Activated naive CD8-positive, alpha-beta T cell treated with anti-CD3 and anti-CD28 coated beads, Interleukin-2, amount 50 U/mL, for 16 hours (primary cell): ENCODE data around the gene PNPLA2.

ENCODE experiments used
- DNase-seq: peaks from one replicate; pipeline ENCODE4 v3.0.0-alpha.2; 2020; ENCODE audit warnings: low read depth, low spot score

PNPLA2 gene

DNA sequence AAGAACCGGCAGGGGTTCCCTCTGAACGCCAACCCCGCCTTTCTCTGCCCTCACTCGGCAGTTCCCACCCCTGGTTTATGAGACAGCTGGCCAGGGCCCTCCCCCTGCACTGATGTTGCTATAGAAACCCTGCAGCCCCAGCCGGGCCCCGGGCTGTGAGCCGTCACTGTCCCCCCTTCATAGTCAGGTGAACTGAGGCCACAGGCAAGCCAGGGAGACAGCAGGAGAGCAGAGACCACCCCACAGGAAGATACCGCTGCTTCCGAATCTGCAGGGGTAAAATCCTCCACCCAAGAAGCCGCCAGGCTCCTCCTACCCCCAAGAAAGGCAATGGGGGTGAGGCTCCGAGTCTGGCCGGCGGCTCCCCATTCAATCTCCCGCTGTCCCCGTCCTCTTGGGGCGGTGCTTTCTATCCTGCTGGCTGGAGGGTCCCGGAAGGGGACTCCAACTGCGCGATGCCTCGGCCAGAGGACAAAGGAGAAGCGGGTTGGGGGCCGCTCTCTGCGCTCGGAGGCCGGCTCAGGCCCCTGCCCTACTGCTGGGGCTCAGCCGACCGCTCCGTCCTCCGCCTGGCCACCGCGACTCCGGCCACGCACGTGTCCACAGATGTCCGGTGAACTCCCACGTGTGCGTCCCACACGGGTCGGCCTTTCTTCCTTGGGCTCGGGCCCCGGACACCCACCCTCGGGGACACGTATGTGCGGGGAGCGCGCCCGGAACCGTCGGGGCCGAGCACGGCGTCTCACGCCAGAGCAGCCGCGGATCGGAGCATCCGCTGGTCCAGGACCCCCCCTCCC lies 21.2 kb upstream of the PNPLA2 start:
- DNase-seq = peak; percentile 61

DNA sequence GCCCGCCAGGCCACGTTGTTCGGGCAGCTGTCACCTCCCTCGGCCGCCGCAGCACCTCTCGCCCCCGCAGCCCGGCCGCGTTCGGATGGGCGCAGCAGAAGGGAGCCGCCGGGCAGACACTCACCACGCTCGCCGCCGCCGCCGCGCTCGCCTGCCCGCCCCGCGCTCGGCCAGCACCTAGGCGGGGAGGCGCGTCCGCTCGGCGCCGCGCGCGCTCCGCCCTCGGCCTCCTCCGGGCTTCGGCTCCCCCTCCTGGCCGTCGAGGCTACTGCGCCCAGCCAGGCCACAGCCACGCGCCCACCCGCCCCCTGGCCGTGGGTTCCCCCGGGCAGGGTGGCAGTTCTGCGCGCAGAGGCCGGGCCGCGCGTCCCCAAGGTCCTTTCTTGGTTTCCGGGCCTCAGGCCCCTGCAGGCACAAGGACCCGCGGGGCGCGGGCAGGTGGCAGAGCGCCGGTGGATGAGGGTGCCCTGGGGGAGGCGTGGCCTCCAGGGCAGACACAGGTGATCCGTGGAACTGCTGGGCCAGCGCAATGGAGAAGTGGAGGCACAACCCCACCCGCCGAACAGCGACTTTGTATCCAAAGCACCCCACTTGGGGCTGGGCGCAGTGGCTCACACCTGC lies 20.5 kb upstream of the PNPLA2 start, which contains the start of gene SLC25A22:
SLC25A22 (minus strand) TSS at position 189 of the 621 bp plus-strand sequence. CDS start 3,275 bp downstream, outside the sequence.
- DNase-seq = peak; percentile 67

DNA sequence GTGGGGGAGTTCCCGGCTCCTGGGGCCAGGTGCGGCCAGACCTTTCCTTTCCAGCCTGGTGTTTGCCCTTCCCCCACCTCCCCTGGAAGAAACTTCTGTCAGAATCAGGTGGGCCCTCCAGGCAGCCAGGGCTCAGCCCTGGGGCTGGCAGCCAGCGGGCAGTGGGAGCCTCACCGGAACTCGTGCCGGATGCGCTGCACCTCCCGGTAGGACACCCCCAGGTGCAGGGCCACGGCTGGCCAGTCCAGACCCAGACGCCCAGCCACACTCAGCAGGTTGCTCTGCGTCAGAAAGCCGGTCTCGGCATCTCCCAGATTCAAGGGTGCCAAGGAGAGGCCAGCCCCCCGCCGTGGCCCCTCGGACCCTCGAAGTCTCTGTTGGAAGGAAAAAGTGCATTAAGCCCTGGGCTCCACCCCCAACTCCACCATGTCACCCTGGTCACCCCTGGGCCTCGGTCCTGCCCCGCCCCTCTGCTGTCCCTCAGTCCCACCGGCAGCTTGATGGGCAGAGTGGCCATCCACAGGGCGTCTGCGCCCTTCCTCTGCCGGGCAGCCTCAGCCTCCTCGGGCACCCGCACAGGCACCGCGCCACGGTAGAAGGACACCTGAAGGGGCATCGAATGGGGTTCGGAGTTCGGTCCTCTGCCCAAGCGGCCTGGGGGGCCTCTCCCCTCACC lies 18.9 kb upstream of the PNPLA2 start:
- no peak for DNase-seq

DNA sequence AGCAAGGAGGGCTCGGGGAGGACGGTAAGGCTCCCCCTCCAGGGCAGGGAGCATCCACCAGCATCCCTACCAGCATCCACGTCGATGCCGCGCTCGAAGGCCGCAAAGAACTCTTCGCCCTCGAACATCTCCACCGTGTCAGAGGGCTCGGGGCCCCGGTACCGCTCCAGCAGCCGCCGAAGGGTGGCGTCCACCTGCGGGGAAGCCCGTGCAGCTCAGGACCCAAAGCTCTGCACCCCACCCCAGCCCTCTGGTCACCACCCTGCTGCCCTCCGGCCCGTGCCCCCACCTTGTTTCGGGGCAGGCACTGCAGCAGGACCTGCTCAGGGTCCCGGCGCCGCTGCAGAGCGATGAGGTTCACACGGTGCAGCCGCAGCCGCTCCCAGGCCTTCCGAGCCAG lies 18.2 kb upstream of the PNPLA2 start:
- no peak for DNase-seq

DNA sequence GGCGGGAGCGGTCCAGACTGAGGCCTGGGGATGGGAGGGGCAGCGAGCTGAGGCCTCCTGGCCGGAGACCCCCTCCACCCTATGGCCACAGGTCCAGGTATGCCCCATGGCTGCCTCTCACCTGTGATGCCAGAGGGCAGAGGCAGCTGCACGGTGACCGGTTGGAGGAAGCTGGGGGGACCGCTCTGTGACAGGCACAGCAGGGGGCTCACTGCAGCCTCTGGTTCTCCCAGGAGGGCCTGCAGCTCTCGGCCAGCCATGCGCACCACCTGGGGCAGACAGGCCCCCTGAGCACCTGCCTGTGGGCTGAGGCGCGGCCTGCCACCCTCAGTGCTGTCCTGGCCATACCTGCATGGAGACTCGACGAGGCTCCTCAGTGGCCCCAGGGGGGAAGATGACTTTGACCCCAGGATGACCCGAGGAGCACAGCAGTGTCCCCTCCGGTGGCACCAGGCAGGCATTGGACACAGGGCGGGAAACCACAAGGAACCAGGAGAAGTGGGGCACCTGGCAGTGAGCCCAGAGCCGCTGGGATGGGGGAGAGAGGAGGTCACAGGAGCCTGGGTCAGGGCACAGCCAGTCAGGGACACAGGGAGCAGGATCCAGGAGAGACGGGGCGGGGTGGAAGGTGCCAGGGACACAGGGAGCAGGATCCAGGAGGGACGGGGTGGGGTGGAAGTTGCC lies 17.5 kb upstream of the PNPLA2 start:
- no peak for DNase-seq

DNA sequence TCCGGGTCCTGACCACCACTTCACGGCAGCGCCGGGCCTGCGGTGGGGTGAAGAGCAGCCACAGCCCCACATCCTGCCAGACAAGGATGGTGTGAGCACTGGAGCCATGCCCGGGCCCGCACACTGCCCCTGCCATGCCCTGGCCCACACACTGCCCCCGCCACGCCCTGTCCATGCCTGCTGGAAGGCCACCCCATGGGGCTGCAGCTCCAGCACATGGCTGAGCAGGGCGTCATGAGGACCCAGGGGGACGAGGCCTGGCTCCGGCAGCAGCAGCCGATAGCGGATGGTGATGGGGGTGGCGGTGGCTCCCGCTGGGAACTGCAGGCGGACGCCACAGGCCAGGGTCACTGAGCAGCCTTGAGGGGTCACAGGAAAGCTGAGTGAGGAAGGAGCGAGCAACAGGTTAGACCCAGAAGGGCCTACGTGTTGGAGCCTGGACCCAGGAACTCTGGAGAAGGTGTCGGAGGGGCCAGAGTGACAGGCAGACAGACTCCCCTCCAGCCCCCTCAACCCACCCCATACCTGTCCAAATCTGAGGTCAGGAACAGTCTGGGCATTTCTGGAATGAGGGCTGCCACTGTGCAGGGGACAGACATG lies 16.6 kb upstream of the PNPLA2 start:
- no peak for DNase-seq

DNA sequence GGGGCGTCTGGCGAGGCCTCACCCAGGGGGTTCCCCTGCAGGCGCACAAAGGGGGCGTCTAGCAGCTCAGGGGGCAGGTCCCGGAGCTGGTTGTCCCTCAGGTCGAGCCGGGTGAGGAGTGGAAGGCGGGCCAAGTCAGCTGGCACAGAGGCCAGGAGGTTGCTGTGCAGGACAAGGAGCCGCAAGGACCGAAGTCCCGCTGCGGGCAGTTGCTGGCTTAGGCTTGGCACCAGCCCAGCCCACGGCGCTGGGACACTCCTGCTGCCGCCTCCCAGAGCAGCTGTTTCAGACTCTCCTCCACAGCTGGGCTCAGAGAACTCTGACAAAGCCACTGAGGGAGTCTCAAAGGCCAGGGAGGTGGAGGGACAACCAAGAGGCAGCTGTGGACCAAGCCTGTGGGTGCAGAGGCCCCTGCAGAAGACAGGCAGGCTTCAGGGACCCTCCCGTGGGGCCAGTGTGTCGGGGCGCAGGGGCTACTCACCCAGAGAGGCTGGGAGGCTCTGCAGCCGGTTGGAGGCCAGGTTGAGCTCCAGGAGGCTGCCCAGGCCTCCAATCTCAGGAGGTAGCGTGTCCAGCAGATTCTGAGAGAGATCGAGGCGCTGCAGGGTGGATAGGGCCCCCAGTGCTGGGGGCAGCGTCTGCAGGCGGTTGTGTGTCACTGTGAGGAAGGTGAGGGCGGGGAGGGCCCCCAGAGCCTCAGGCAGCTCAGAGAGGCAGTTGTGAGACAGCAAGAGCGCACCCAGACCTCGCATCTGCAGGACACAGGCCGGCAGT lies 15.8 kb upstream of the PNPLA2 start:
- no peak for DNase-seq

DNA sequence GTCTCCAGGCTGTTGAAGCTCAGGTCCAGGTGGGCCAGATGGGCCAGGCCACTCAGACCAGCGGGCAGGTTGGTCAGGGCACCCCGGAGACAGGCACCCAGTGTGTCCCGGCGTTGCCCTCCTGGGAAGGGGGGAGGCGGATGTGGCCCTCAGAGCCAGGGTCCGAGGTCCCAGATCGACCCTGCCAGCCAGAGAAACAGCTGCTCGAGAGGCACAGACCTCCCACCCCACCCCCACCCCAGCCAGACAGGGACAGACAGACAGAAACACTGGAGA lies 15.3 kb upstream of the PNPLA2 start:
- DNase-seq = no peak

DNA sequence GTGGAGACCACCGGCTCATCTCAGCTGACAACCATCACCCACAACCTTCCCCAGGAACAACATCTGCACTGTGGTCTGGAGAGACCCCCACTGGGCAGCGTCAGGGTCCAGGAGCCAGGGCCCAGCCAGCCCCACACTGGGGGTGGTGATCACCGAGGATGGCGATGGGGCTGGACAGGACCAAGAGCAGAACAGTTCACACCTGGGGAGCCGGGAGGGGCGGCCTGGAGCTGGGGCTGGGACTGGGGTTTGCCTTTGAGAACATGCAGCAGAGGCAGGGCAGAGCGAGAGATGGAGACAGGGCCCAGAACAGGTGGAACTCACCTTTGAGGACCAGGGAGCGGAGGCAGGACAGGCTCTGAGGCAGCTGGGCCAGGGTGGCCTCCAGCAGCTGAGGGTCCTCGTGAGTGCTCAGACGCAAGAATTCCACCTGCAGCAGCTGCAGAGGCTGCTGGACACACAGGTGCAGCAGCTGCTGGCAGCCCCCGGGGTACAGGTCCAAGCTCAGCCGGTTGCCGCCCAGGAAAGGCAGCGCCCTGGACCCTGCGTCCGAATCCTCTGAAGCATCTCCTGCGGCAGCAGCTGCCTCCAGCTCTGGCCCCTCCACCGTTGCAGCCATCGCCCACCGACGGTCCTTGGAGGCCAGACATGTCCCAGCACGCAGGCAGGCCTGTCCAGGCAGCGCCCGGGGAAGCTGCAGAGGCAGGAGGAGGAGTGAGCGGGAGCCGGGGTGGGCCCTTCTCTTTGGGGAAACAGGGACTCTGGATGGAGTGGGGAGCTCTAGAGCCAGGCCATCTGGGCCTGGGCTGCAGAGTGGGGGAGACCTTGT lies 14.7 kb upstream of the PNPLA2 start:
- no peak for DNase-seq

DNA sequence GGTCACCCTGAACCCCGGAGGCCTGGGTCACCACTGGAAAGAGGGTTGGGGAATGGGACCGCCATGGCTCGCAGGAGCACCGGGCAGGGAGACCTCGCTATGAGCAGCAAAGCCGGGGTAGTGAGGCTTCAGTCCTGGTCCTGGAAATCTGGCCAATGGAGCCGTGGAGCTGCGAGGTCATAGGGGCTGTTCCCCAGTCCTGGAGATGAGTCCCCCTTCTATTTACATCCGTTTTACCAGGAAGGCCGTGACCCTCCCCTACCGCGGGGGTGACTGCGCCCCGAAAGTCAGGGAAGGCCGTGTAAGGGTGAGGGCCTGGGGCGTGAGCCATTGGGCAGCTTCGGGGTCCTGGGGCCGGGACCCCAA lies 14.1 kb upstream of the PNPLA2 start:
- no peak for DNase-seq

DNA sequence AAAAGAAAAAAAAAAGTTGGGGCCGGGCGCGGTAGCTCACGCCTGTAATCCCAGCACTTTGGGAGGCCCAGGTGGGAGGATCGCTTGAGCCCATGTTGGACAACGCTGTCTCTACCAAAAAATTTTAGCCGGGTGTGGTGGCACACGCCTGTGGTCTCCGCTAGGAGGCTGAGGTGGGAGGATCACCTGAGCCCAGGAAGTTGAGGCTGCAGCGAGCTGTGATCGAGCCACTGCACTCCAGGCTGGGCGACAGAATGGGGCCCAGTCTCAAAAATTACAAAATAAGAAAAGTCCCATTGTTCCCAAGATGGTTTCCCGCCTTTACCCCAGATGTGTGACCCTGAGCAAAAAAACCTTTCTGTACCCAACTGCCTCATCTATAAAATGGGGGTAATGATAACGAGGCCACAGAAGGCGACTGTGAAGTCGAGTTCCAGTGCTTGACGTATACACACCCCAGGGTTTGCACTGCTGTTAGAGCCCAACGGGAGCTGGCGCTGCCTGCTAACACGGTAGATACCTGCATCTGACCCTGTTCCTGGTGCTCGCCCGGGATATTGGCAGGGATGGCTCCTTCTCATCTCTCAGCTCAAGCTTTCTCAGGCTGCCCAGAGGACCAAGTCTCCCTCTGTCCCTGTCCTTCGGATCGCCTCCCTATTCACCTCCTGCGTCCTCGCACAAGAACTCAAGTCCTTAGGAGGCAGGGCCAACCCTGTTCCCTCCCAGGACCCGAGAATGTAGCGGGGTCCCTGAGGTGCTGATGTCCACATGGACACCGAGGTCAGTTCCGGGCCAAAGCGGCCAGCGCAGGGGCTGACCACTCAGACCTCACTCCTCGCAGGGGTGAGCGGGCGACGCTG lies 10.1 kb upstream of the PNPLA2 start:
- DNase-seq = no peak

DNA sequence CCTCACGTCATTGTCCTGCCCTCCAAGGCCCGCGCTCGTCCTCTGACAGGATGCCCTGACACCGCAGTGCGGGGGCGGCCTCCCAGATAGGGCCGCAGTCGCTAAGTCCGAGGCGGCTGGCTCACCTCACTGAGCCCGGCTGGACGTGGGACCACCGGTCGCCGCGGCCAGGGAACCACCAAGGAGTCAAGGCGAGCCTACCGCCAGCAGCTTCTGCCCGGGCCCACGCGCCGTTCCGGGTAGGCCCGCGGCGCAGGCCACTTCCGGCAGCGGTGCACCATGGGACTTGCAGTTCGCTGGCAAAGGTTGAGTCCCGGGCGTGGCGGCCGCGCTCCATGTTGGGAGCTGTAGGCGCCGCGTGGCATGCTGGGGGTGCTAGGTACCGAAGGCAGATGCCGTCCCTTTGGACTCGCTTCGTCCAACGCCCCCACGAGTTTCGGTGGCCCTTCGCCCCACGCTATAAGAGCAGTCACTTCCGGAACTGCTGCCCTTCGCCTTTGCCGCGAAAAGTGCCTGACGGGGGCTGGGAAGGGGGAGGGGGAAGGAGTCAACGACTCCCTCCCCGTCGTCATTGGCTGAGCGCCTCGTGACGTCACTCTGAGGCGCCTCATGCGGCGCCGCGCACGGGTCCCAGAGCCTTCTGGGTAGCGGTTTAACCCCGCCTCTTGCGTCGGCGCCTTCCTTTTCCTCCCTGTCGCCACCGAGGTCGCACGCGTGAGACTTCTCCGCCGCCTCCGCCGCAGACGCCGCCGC lies 9.3 kb upstream of the PNPLA2 start, which contains the start of gene RPLP2:
RPLP2 (plus strand) TSS at position 681 of the 753 bp plus-strand sequence. CDS start 268 bp downstream, outside the sequence.
- DNase-seq = peak; percentile 94

DNA sequence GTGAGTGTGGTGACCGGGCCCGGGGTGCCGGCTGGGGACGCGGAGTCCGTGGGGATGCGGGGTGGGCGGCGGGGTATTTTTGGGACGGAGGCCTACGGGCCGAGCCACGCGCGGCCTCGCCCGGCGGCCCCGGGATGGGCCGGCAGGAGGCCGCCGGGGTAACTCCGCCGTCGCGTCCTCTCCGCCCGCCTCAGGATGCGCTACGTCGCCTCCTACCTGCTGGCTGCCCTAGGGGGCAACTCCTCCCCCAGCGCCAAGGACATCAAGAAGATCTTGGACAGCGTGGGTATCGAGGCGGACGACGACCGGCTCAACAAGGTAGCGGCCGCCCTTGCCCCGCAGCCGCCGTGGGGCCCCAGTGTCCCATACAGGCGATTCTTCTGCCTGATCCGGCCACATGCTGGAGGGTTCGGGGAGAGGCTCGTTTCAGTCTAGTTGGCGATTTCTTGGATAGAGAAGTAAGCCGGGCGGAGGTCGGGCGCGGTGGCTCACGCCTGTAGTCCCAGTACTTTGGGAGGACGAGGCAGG lies 8.6 kb upstream of the PNPLA2 start:
- DNase-seq = no peak

DNA sequence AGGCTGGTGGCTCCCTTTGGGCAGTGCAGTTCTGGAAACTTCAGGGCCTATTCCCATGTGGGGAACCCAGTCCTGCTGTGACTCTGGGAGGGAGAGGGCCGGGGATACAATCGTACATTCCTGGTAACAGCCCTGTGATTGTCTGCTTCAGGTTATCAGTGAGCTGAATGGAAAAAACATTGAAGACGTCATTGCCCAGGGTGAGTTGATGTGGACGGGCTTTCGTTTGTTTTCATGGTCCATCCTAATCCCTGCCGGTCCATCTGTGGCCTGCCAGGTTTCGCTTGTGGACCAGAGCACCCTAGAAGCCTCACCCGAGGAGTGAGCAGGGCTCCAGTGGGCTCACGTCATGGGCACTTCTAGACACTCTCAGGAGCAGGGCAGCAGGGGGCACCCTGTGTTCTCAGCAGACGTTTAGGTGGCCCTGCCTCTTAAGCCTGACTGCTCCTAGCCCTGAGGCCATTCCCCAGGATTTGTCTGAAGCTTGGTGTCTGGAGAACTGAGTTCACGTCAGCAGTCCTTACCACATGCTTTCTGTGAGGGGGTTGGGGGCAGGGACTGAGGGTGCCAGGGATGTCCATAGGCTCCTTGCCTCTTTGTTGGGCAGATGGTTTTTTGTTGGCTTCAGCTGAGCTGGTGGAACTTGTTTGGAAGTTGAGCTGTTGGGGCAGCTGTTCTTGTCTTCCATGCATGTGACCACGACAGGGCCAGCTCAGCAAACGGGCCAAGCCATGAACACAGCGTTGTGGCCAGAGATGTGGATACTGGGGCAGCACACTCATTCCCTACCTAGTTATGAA lies 7.1 kb upstream of the PNPLA2 start:
- no peak for DNase-seq

DNA sequence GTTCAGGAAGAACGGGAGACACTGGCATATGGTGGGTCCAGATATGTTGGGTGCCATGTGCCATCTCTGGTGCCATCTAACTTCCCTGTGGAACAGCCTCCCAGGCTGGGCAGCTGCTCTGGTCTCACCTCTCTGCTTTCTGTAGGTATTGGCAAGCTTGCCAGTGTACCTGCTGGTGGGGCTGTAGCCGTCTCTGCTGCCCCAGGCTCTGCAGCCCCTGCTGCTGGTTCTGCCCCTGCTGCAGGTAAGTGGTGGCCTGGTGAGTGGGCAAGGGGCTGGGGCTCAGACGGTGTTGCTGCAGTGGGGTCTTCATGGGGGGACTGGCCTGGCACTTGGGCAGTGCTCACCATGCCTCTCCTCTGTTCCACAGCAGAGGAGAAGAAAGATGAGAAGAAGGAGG lies 6.3 kb upstream of the PNPLA2 start:
- no peak for DNase-seq

DNA sequence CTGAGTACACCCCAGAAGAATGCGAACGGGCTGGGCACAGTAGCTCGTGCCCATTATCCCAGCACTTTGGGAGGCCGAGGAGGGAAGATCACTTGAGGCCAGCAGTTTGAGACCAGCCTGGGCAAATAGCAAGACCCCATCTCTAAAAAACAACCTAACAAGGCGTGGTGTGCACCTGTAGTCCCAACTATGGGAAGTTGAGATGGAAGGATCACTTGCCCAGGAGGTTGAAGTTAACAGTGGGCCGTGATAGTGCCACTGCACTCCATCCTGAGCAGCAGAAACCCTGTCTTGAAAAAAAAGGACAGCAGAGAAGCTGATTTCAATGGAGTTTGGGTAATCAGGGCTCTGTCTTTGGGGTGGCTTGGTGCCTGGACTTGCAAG lies 5.7 kb upstream of the PNPLA2 start:
- no peak for DNase-seq

DNA sequence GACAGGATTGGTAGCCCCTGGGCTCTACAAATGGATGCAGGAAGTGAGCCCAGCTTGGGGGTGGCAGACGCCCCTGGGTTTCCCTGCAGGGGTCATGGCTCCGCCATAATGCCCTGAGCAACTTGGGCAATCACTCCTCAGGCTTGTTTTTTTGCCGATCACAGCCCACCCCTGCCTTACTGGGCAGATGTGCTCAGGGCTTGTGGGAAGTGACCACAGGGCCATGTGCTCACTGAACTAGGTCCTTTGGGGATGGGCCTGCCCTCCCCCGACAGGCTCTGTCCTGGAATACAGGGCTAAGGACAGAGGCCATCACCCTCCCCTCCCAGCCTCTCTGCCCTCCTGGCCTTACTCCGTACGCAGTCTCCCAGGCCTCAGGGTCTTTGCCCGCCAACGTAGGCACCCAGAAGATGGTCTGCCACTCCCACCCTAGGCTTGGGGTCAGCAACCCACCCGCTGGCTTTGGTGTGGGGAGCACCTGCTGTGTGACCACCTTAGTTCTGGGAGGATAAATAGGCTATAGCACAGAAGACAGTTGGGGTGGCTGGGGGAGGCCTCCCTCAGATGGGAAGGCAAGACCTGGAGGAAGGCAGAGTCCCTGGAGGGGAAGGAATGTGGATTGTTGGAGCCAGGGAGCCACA lies 5.1 kb upstream of the PNPLA2 start:
- no peak for DNase-seq
